HG02884 (cell line): Measurements from ENCODE around the gene GOLGA3.
A peak's percentile ranks its signal among the peaks of the same experiment; 100 is the strongest.
"Not testable (repeated sequence)": the region's sequence is repeated elsewhere in the genome, so short reads cannot be mapped to it uniquely, and the experiment has no call there.

Experiments
- ATAC-seq: cut with Tn5 transposase; IDR thresholded peaks from one replicate; pipeline ENCODE4 v1.9.1; 2021; ENCODE audit warnings: mild to moderate bottlenecking, moderate library complexity; ENCODE audit not compliant: unreplicated experiment

GOLGA3 gene

DNA sequence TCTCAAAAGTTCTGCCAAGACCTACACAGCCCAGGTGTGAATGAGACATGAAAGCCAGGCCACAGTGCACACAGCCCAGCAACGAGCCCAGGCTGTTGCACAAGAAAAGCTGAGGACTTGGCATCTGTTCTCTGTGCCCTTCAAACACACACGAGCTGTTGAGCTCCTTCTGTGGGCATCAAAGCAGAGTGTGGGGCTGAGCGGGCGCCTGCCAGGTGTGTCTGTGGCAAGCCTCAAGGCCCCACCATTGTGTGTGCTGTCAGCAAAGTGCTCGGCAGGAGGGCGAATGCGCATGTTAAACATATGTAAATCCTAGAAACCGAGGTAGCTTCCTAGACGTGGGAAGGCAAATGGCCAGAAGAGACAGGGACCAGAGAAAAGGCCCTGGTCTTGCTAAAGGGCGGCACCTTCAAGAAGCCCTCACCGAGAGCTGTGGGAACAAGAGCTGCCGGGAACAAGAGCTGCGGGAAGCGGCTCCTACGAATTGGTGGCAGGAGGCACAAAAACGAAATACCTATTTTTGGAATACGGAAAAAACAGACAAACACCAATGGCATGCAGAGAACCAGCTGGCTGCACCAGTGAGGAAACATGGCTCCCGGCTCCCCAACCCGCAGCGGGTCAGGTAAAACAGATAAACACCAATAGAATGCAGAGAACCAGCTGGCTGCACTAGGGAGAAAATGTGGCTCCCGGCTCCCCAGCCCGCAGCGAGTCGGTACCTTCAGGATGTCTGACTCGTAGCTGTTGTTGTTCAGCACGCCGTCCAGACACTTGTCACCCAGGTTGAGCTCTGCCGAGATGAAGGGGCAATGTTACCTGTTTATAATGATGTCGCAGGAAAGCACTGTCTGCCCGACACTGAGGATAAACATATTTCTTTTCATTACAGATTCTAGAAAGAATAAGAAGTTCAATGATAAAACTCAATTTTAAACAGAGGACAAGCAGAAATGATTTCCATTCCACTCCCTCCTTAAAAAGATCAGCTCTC lies 19.0 kb upstream of the GOLGA3 start:
- no peak for ATAC-seq

DNA sequence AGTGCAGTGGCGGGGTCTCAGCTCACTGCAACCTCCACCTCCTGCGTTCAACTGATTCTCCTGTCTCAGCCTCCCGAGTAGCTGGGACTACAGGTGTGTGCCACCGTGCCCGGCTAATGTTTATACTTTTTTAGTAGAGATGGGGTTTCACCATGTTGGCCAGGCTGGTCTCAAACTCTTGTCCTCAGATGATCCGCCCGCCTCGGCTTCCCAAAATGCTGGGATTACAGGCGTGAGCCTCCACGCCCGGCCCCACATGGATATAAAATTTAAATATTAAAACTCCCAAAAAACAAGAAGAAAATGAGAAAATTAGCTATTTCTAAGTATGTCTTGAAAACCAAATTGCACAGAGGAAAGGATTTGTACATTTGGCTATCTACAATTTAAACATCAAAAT lies 16.0 kb upstream of the GOLGA3 start:
- not testable (repeated sequence) for ATAC-seq

GRCh38 chr12:132842449-132843045 lies 13.9 kb upstream of the GOLGA3 start:
- no peak for ATAC-seq

DNA sequence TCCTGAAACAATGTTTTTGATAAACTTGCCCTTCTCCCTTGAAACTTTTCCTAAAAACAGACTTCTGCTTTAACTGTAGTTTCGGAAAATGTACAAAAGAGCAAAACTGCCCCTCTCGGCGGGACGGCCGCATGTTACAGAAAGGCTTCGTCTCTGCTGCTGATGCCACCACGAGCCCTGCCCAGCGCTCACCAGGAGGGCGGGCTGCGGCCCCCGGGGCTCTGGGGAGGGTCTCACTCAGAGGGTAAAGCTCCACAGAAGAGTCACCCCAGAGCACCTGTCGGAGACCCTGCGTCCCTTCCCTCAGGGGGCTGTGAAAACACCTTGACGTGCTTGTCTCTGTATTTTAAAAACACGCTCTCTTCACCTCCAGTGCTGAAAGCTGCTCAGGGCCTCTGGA lies 12.5 kb upstream of the GOLGA3 start:
- ATAC-seq, result no peak

- ATAC-seq, result no peak
Observed at GRCh38 chr12:132840536-132840935, 11.9 kb upstream of the GOLGA3 start.

- no peak for ATAC-seq
Observed at GRCh38 chr12:132839558-132840235, 11.0 kb upstream of the GOLGA3 start.

- no peak for ATAC-seq
Observed at GRCh38 chr12:132838410-132839080, 9.9 kb upstream of the GOLGA3 start.

DNA sequence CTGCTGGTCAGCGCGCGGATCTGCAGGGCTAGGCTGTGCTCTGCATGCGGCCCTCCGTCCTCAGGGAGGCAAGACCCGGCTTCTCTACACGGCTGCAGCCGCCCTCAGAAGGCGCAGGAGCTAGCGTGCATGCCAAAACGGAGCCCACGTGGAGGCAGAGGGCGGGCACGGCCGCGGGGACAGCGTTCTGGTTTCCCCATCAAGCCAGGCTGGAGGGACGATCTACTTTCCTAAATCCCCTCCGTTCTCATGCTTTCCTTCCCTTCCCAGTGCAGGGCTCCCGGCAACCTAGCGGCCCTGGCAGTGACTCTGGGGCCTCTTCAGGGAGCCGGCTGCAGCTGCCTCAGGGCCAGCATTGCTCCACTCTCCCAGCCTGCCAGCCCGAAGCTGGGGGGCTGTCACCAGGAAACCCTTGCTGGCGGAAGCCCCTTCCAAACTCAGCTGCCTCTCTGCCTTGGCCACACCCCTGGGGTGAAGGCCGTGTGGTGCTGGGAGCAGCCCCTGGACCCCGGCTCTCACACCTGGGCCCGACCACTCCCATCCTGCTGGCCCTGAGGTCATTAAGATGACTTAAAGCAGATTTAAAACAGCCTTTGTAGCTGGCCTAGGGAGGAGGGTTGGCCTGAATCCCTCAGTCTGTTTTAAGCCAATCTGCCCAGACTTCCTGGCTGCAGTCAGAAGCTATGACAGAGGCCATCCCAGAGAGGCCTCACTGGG lies 9.2 kb upstream of the GOLGA3 start:
- ATAC-seq, result no peak

GRCh38 chr12:132836795-132837331 lies 8.2 kb upstream of the GOLGA3 start:
- ATAC-seq, result no peak

DNA sequence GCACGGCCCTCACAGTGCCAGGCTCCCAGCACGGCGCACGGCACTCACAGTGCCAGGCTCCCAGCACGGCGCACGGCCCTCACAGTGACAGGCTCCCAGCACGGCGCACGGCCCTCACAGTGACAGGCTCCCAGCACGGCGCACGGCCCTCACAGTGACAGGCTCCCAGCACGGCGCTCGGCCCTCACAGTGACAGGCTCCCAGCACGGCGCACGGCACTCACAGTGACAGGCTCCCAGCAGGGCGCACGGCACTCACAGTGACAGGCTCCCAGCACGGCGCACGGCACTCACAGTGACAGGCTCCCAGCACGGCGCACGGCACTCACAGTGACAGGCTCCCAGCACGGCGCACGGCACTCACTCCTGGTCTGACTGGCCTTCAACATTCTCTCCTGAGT lies 7.6 kb upstream of the GOLGA3 start:
- not testable (repeated sequence) for ATAC-seq

DNA sequence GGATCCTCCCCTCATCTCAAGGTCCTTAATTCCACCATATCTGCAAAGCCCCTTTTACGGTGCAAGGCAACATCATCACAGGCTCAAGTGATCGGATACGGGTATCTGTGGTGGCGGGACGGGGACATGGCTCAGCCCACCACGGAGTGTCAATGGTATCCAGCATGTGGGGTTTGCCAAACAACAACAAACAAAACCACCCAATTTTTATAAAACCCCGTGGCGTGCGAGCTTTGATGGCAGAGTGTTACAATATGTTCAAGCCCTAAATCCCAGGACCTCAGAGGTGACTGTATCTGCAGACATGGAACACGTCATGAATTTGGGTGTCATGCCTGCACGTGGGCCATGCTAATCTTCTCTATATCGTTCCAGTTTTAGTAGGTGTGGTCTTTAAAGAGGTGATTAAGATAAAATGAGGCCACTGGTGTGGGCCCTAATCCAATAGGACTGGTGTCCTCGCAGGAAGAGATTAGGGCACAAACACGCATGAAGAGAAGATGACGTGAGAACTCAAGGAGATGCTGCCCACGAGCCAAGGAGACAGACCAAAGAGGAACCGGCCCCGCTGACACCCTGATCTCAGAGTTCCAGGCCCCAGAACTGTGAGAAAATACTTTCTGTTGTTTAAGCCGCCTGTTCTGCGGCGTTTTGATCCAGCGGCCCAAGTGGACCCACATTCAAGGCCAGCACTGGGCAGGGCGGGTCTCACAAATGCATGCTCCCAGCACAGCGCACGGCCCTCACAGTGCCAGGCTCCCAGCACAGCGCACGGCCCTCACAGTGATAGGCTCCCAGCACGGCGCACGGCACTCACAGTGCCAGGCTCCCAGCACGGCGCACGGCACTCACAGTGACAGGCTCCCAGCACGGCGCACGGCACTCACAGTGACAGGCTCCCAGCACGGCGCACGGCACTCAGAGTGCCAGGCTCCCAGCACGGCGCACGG lies 6.7 kb upstream of the GOLGA3 start:
- no peak for ATAC-seq

DNA sequence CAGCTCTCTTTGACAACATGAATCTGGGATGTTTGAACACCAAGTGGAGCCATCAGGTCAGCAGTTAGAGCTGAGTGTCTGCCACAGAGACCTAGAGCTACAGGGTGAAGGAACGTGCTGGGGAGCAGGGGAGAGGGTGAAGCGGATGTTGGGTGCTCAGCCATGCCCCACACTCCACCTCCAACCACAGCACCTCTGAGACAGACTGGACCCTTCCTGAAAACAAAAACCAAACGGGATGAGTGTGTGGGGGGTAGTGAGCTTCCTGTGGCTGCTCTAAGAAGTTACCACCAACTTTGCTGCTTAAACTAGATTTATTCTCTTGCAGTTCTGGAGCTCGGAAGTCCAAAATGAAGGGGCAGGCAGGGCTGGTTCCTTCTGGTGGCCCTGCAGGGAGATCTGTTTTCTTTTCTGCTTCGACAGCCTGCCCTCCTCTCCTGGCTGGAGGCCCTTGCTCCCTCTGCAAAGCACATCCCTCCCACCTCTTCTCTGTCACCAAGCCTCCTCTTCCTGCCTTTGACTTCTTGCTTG lies 5.6 kb upstream of the GOLGA3 start:
- ATAC-seq, result no peak

DNA sequence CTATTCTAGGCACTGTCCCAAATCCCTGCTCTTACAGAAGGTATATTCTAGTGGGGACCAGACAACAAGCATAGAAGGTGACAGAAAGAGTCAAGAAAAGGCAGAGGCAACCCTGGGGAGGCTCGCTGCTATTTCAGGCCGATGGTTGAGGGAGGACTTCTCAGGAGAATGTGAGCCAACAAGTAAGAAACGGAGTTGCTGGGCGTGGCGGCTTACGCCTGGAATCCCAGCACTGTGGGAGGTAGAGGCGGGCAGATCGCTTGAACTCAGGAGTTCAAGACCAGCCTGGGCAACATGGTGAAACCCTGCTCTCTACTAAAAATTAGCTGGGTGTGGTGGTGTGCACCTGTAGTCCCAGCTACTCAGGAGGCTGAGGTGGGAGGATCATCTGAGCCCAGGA lies 4.7 kb upstream of the GOLGA3 start:
- no peak for ATAC-seq

DNA sequence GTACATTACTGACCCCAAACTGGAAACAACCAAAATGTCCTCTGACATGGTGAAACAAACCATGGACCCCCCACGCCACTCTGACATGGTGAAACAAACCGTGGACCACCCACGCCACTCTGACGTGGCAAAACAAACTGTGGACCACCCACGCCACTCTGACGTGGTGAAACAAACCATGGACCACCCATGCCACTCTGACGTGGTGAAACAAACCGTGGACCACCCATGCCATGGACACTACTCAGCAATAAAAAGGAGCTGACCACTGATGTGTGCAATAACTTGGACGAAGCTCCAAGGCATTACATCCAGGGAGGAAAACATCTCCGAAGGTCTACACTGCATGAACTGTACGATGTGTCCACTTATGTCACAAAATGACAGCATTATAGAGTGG lies 3.1 kb upstream of the GOLGA3 start:
- ATAC-seq, result no peak

GRCh38 chr12:132827763-132828703 lies 636 bp downstream of the GOLGA3 start:
- ATAC-seq, result peak; percentile 28

GRCh38 chr12:132825861-132826260 lies 2.8 kb downstream of the GOLGA3 start:
- ATAC-seq, result no peak

DNA sequence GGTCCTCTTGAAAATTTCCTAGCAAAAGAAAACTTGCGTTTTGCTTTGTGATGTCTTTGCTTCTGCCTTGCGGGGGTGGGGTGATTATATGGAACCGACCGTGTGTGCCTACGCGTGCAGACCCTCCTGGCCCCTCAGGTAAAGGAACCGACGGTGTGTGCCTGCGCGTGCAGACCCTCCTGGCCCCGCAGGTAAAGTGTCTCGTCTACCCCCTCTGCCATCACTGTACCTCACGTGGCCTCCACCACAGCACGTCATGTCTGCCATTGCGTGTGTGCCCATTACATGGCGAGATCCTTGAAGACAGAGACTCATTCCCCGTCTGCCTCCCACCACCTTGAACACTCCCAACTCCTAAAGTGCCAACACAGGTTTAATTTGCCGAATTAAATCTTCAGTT lies 3.6 kb downstream of the GOLGA3 start:
- ATAC-seq, result no peak

DNA sequence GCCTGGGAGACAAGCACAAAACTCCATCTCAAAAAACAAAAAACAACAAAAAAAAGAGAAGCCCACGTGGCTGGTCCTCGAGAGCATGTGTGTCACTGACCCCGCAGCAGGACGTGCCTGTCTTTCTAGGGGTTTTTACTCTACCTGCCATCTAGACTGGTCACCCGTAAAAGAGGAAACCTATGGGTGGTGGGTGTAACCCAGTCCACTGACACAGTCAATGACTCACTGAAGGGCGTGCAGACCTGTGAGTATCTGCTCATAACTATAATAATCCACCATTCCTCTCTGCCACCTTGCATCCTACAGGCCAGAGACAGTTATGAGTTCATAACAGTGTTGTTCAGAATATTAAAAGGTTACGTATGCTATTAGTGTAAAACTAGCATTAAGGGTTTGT lies 4.6 kb downstream of the GOLGA3 start:
- no peak for ATAC-seq
